CD4-positive, alpha-beta T cell treated with Interleukin-6 for 4 hours (primary cell): ENCODE data around the gene HADHB.
A peak's percentile ranks its signal among the peaks of the same experiment; 100 is the strongest.
"Not testable (repeated sequence)": the region's sequence is repeated elsewhere in the genome, so short reads cannot be mapped to it uniquely, and the experiment has no call there.

Experiments used
- DNase-seq: peaks from one replicate; pipeline ENCODE4 v3.0.0-alpha.2; 2020; ENCODE audit warnings: mixed read lengths

HADHB gene

GRCh38 chr2:26245810-26246209 lies 1.1 kb downstream of the HADHB start:
- no peak for DNase-seq

- DNase-seq: peak; percentile 34
Observed at GRCh38 chr2:26246818-26247217, 2.1 kb downstream of the HADHB start.

GRCh38 chr2:26249625-26250024 lies 4.9 kb downstream of the HADHB start:
- no peak for DNase-seq

GRCh38 chr2:26251893-26252292 lies 7.2 kb downstream of the HADHB start:
- no peak for DNase-seq

GRCh38 chr2:26255759-26256384 lies 11.1 kb downstream of the HADHB start:
- no peak for DNase-seq

GRCh38 chr2:26258836-26259235 lies 14.1 kb downstream of the HADHB start:
- not testable (repeated sequence) for DNase-seq

GRCh38 chr2:26268213-26268612 lies 23.5 kb downstream of the HADHB start:
- DNase-seq: no peak

GRCh38 chr2:26268670-26269385 lies 24.1 kb downstream of the HADHB start:
- not testable (repeated sequence) for DNase-seq

- DNase-seq: no peak
Observed at GRCh38 chr2:26269571-26270158, 24.9 kb downstream of the HADHB start.

- DNase-seq: no peak
Observed at GRCh38 chr2:26270373-26270772, 25.6 kb downstream of the HADHB start.

- DNase-seq: no peak
Observed at GRCh38 chr2:26273501-26273900, 28.8 kb downstream of the HADHB start.

- DNase-seq: no peak
Observed at GRCh38 chr2:26274058-26274613, 29.4 kb downstream of the HADHB start.

- no peak for DNase-seq
Observed at GRCh38 chr2:26276484-26277227, 31.9 kb downstream of the HADHB start.

GRCh38 chr2:26279886-26280285 lies 35.1 kb downstream of the HADHB start:
- no peak for DNase-seq

GRCh38 chr2:26281226-26281625 lies 36.5 kb downstream of the HADHB start:
- no peak for DNase-seq

GRCh38 chr2:26283606-26284005 lies 38.9 kb downstream of the HADHB start:
- DNase-seq: no peak

GRCh38 chr2:26284132-26284531 lies 39.4 kb downstream of the HADHB start:
- DNase-seq: no peak

- DNase-seq: no peak
Observed at GRCh38 chr2:26285931-26286330, 41.2 kb downstream of the HADHB start.

- DNase-seq: no peak
Observed at GRCh38 chr2:26290001-26290400, 45.3 kb downstream of the HADHB start.

GRCh38 chr2:26292646-26293045 lies 47.9 kb downstream of the HADHB start:
- no peak for DNase-seq

GRCh38 chr2:26295511-26295910 lies 50.8 kb downstream of the HADHB start:
- DNase-seq: no peak

GRCh38 chr2:26297061-26297460 lies 52.3 kb downstream of the HADHB start:
- DNase-seq: no peak

- DNase-seq: no peak
Observed at GRCh38 chr2:26298286-26298637, 53.5 kb downstream of the HADHB start.
